Activated T-helper 1 cell treated with anti-CD3 and anti-CD28 coated beads, Interleukin-12 subunit alpha, Interleukin-12 subunit beta, Interleukin-2, Interleukin-4 antibody, amounts not matched to agents 30 ng/mL and 10 ng/mL and 1 ng/mL, durations not matched to agents 14 hours and 24 hours and 36 hours (primary cell): ENCODE results near the gene FBXO36. TPM values are rescaled to one million over a fixed set of nuclear protein-coding genes. Genes with fewer than 3 reads are reported as not detected.

ENCODE experiments used
- DNase-seq: peaks from one replicate; pipeline ENCODE4 v3.0.0; 2021; ENCODE audit warnings: low spot score
- H3K27ac Mint-ChIP-seq: one replicate; pipeline ENCODE4 v1.8.0; 2021; ENCODE audit warnings: mild to moderate bottlenecking, mixed read lengths
- H3K27me3 Mint-ChIP-seq: one replicate; pipeline ENCODE4 v1.8.0; 2022; ENCODE audit warnings: mild to moderate bottlenecking, moderate library complexity, mixed read lengths; ENCODE audit not compliant: insufficient read depth
- H3K36me3 Mint-ChIP-seq: one replicate; pipeline ENCODE4 v1.8.0; 2021; ENCODE audit warnings: low read depth, mixed read lengths
- H3K4me1 Mint-ChIP-seq: one replicate; pipeline ENCODE4 v1.8.0; 2021; ENCODE audit warnings: low read depth, mixed read lengths
- H3K4me3 Mint-ChIP-seq: one replicate; pipeline ENCODE4 v1.8.0; 2021; ENCODE audit warnings: mild to moderate bottlenecking, moderate library complexity, mixed read lengths
- H3K9me3 Mint-ChIP-seq: one replicate; pipeline ENCODE4 v1.8.0; 2021; ENCODE audit warnings: mixed read lengths
- intact Hi-C: fragments of 100-400 bp; cut with micrococcal nuclease; formaldehyde crosslinking; loops from one replicate; pipeline ENCODE4 v1.15.1; 2024
- total RNA-seq: library from RNA; stranded (reverse); gene quantifications from 2 replicates; pipeline ENCODE4 v1.2.3, GENCODE V29; 2022

The FBXO36 gene
- total RNA-seq, 1 donor from 2014 or later = 0.31 TPM

DNA sequence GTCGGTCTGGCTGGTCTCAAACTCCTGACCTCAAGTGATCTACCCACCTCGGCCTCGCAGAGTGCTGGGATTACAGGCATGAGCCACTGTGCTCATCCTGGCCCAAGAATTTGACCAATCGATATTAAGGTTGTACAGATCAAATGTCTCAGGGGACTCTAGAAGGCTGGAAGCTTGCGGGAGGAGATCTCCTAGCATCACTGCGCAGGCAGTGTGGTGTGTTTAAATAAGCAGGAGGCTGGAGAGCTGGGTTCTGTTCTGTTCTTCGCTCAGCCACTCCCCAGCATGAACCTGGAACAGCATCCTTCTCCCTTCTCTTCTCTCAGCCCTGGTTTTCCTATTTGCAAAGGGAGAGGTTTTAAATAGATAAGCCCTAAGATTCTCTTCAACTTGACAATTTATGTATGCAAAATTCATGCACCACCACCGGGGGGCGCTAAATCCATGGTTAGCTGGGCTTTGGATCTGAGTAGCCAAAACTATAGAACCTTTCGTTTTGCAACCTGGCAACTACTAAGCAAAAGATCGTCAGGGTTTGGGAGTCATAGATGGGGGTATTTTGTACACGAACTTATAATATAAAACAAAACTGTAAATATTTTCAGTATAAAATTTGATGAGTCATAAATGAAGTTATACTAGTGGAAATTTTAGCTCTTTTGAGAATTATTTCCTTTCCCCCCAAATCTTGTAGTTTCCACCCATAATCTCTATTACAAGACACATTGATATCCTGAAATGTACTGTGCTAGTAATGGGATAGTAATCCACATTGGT, 85.8 kb downstream of the FBXO36 start:
- Mint-ChIP-seq H3K27ac (no peak overlapping the region), H3K36me3 (peaks cover 2% of the 10 kb centered on the region), H3K4me3 (no peak overlapping the region), H3K27me3 (no peaks in the 10 kb centered on the region), H3K4me1 (peaks cover 11% of the 10 kb centered on the region), H3K9me3 (no peaks in the 10 kb centered on the region)
- peak; percentile 66 for DNase-seq
- intact Hi-C loops = loop anchor here (1.0 to 10.0 kb wide), 6 partner anchors 60 to 789 kb away; partner anchors contain the start of genes CAB39 and SLC16A14

DNA sequence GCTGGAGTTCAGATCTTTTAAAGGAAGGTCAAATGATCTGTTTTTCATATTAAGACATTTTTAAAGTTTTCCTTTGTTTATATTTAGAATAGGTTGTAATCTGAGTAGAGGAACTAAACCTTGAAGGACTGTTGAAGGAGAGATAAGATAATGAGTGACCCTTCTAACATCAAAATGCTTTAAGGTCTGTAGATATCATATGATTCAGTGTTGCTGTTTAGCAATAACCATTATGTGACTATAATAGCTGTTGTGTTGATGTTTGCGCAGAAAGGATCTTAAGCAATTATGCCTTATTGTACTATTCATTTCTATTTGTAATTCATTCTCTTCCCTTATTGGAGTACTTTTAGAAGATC, 86.4 kb downstream of the FBXO36 start:
- Mint-ChIP-seq H3K9me3 (no peaks in the 10 kb centered on the region), H3K27ac (no peak overlapping the region), H3K36me3 (peaks cover 2% of the 10 kb centered on the region), H3K4me3 (no peak overlapping the region), H3K4me1 (peaks cover 11% of the 10 kb centered on the region), H3K27me3 (no peaks in the 10 kb centered on the region)
- intact Hi-C loops = loop anchor here (1.0 to 10.0 kb wide), 6 partner anchors 60 to 789 kb away; partner anchors contain the start of genes CAB39 and SLC16A14
- DNase-seq = no peak

DNA sequence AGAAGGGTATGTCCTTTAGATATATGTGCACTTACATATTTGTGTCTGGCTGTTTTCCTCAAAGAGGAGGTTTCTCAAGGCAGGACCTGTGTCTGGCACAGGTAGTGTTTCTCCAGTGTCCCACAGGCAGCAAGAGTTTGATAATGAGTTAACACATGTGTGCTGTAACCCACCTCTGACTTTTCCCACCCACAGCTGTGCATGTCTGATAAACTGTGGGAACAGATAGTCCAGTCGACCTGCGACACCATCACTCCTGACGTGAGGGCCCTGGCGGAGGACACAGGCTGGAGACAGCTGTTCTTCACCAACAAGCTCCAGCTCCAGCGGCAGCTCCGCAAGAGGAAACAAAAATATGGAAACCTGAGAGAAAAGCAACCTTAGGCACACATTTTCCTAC, 88.2 kb downstream of the FBXO36 start:
- Mint-ChIP-seq H3K4me1 (peaks cover 11% of the 10 kb centered on the region), H3K27me3 (peaks cover 3% of the 10 kb centered on the region), H3K36me3 (no peaks in the 10 kb centered on the region), H3K9me3 (no peaks in the 10 kb centered on the region), H3K27ac (no peak overlapping the region), H3K4me3 (no peak overlapping the region)
- no peak for DNase-seq
- intact Hi-C loops = no loop called here

DNA sequence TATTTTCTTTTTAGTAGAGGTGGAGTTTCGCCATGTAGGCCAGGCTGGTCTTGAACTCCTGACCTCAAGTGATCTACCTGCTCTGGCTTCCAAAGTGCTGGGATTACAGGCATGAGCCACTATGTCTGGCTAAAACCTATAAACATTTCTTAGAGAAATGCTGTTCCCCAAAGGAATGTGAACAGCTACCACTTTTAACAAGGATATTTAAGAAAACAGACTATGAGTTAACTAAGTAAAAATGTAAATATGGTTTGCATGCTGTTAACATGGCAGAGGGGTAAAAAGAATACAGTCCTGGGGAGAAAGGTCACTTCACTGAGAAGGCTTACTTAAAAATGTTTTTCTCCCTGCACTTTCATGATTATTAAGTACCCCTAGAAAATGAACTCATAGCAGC, 89.3 kb downstream of the FBXO36 start:
- H3K27ac Mint-ChIP-seq = no peak overlapping the region
- no peak for DNase-seq
- no peaks in the 10 kb centered on the region for H3K9me3 Mint-ChIP-seq
- peaks cover 11% of the 10 kb centered on the region for H3K4me1 Mint-ChIP-seq
- intact Hi-C loops = no loop called here
- peaks cover 9% of the 10 kb centered on the region for H3K27me3 Mint-ChIP-seq
- no peak overlapping the region for H3K4me3 Mint-ChIP-seq
- H3K36me3 Mint-ChIP-seq = no peaks in the 10 kb centered on the region

DNA sequence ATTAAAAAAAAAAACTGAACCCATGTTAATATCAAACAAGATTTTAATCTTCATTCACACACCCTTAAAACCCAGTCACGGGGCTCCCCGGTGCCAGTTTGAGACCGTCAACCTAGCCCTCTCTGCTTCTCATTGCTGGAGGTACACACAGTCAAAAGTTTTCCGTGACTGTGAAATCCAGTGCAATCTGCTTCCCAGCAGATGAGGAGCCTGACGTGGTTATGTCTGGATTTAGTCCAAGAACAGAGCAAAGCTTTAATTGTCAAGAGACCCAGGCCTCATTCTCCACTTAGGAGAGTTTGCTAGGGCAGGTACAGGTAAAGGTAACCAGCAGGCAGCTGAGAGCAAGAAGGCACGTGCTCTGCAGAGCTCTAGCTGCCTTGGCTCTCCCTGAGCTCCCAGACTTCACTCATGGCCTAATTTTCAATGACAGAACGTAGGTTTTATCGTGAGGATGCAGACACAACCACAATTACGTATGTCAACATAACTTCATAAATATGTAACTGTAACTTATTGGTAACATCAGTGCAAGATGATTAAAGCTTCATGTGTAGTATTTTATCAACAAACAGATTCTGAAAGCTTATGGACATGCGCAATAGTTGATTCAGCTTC, 90.1 kb downstream of the FBXO36 start:
- peaks cover 11% of the 10 kb centered on the region for H3K4me1 Mint-ChIP-seq
- intact Hi-C loops = no loop called here
- no peak for DNase-seq
- H3K27ac Mint-ChIP-seq = no peak overlapping the region
- H3K27me3 Mint-ChIP-seq = peaks cover 9% of the 10 kb centered on the region
- no peaks in the 10 kb centered on the region for H3K36me3 Mint-ChIP-seq
- no peak overlapping the region for H3K4me3 Mint-ChIP-seq
- no peaks in the 10 kb centered on the region for H3K9me3 Mint-ChIP-seq

DNA sequence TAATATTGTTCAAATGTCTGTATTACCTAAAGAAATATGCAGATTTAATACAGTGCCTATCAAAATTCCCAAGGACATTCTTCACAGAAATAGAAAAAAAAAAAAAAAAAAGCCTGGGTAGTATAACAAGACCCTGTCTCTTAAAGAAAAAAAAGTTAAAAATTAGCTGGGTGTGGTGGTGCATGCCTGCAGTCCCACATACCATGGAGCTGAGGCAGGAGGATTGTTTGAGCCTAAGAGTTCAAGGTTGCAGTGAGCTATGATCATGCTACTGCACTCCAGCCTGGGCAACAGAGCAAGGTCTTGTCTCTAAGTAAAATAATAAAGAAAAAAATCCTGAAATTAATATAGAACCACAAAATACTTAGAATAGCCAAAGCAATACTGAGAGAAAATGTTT, 94.5 kb downstream of the FBXO36 start:
- intact Hi-C loops = no loop called here
- no peaks in the 10 kb centered on the region for H3K36me3 Mint-ChIP-seq
- H3K27ac Mint-ChIP-seq = no peak overlapping the region
- no peak for DNase-seq
- no peak overlapping the region for H3K4me3 Mint-ChIP-seq
- no peaks in the 10 kb centered on the region for H3K9me3 Mint-ChIP-seq
- peaks cover 17% of the 10 kb centered on the region for H3K27me3 Mint-ChIP-seq
- no peaks in the 10 kb centered on the region for H3K4me1 Mint-ChIP-seq

DNA sequence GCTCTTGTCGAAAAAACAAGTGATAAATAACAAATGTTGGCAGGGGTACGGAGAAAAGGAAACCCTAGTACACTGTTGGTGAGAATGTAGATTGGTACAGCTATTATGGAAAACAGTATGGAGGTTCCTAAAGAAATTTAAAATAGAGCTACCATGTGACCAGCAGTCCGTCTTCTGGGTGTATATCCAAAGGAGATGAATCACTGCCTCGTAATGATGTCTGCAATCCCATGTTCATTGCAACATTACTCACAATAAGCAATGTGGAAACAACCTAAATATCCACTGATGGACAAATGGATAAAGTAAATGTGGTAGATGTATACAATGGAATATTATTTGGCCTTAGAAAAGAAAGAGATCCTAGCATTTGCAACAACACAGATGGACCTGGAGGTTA, 95.8 kb downstream of the FBXO36 start:
- no peak for DNase-seq
- intact Hi-C loops = no loop called here
- no peaks in the 10 kb centered on the region for H3K36me3 Mint-ChIP-seq
- peaks cover 17% of the 10 kb centered on the region for H3K27me3 Mint-ChIP-seq
- H3K4me3 Mint-ChIP-seq = no peak overlapping the region
- no peaks in the 10 kb centered on the region for H3K9me3 Mint-ChIP-seq
- no peaks in the 10 kb centered on the region for H3K4me1 Mint-ChIP-seq
- H3K27ac Mint-ChIP-seq = no peak overlapping the region

DNA sequence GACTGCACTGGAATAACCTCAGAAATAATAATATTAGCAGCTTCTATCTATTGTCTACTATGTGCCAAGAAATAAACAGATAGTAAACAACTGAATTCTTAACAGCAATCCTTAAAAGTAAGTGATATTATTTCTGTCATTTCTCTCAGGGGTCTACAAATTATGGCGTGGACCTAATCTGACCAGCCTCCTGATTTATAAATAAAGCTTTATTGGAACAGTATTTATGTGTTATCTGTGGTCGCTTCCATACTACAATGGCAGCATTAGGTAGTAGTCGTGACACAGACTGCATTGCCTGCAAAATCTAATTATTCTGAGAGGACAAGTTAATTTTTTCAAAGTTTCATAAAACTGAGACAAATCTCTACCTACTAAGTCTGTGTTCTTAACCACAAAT, 97.4 kb downstream of the FBXO36 start:
- Mint-ChIP-seq H3K27me3 (peaks cover 17% of the 10 kb centered on the region), H3K4me1 (no peaks in the 10 kb centered on the region), H3K27ac (no peak overlapping the region), H3K4me3 (no peak overlapping the region), H3K36me3 (no peaks in the 10 kb centered on the region), H3K9me3 (no peaks in the 10 kb centered on the region)
- intact Hi-C loops = no loop called here
- no peak for DNase-seq

DNA sequence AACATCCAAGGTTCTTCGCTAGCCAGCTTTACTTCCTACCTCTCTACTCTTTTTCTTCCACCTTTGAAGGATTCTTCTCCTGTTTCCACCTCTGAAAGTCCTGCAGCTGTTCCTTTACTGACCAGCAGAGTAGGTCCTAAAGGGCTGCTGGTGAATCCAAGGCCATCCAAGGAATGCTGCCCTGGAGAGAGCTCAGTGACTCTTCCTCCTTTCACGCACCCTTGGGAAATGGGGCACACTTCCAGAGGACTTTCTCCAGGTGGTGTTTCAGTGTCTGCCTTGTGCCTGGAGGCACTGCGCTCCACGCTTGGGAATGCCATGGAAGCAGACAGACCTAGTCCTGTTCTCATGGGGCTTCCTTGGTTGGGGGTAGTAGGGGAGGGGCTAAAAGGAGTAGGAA, 101.0 kb downstream of the FBXO36 start:
- H3K9me3 Mint-ChIP-seq = no peaks in the 10 kb centered on the region
- no peak overlapping the region for H3K4me3 Mint-ChIP-seq
- H3K36me3 Mint-ChIP-seq = no peaks in the 10 kb centered on the region
- H3K4me1 Mint-ChIP-seq = no peaks in the 10 kb centered on the region
- no peak overlapping the region for H3K27ac Mint-ChIP-seq
- intact Hi-C loops = no loop called here
- DNase-seq = no peak
- peaks cover 8% of the 10 kb centered on the region for H3K27me3 Mint-ChIP-seq

DNA sequence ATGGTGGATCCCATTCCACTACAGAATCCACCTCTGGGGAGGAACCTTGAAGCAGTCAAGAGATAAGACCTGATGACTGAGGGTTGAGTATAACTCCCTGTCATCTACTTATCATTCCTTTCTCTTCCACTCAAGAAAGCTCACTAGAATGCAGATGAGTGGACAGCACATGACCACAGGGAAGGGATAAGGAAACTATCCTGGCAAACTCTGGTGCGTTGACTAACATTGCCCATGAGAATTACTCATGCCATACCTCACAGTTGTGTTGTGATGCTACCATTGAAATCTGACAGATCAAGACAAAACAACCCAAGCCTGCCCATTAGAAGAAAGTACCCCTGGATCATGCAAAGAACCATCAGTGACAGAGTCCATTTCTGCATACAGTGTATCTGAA, 119.9 kb downstream of the FBXO36 start:
- Mint-ChIP-seq H3K27me3 (peaks cover 8% of the 10 kb centered on the region), H3K4me1 (no peaks in the 10 kb centered on the region), H3K27ac (no peak overlapping the region), H3K4me3 (no peak overlapping the region), H3K36me3 (no peaks in the 10 kb centered on the region), H3K9me3 (no peaks in the 10 kb centered on the region)
- intact Hi-C loops = no loop called here
- DNase-seq = no peak

DNA sequence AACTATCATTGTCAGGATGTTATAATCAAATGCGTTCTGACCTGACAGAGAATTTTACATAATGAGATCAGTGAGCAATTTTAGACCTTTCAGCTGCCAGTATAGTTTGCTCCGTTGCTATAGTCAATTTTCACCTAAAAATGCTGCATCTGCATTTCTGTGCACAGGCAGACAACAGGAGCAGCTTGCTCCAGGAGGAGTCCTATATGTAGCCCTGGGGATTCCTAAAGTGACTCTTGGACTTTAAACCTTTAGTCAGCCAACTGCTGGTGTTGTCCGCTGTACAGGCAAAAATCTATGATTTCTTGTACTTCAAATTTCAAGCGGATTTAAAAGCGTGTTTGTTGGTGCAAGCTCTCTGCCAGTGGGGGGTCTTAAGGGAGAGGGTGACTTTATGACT, 120.7 kb downstream of the FBXO36 start:
- Mint-ChIP-seq H3K4me1 (peaks cover under 1% of the 10 kb centered on the region), H3K9me3 (no peaks in the 10 kb centered on the region), H3K4me3 (no peak overlapping the region), H3K27me3 (peaks cover 6% of the 10 kb centered on the region), H3K36me3 (no peaks in the 10 kb centered on the region), H3K27ac (no peak overlapping the region)
- no peak for DNase-seq
- intact Hi-C loops = no loop called here

DNA sequence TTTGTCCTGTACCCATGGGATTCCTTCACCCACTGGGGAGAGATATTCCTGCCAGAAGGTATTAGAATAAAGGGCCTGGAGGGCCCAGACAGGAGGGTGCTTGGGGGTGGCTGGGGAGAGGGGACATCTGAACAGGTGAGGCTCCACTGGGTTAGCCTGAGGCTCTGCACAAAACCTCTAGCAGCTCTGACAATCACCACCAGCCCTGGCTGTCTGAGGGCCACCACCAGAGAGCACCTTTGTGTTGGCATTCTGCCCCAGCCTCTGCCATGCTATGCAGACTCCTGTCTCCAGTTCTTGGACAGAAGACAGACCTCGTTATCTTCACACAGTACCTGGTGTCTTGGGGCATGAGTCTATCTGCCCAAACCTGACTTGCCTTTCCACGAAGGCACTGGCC, 121.2 kb downstream of the FBXO36 start:
- H3K27me3 Mint-ChIP-seq = peaks cover 6% of the 10 kb centered on the region

DNA sequence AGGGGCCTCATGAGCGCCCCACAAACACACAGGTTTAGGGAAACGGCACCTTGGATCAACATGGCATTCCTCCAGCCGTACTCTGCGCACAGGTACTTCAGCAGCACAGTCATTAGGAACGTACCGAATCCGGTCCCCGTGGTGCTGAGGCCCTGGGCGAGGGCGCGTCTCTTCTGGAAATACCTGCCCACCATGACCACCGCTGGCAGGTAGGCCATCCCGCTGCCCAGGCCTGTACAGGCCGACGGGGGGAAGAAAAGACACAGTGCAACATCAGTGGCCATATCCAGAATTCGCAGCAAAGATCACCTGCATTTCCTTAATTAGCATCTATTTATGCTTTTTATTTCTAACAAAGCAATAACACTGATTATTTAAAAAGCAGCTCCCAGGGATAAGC, 124.2 kb downstream of the FBXO36 start:
- peaks cover 3% of the 10 kb centered on the region for H3K27me3 Mint-ChIP-seq
- no peak overlapping the region for H3K4me3 Mint-ChIP-seq
- no peak overlapping the region for H3K27ac Mint-ChIP-seq
- peaks cover 6% of the 10 kb centered on the region for H3K4me1 Mint-ChIP-seq
- DNase-seq = no peak
- H3K36me3 Mint-ChIP-seq = no peaks in the 10 kb centered on the region
- no peaks in the 10 kb centered on the region for H3K9me3 Mint-ChIP-seq
- intact Hi-C loops = no loop called here

More for the DNA sequence above, 121.2 kb downstream of the FBXO36 start:
- no peak for DNase-seq
- Mint-ChIP-seq H3K4me3 (no peak overlapping the region), H3K4me1 (peaks cover 5% of the 10 kb centered on the region), H3K27ac (no peak overlapping the region), H3K36me3 (no peaks in the 10 kb centered on the region), H3K9me3 (no peaks in the 10 kb centered on the region)
- intact Hi-C loops = no loop called here
